Rectal smooth muscle tissue (tissue), 1 donor: ENCODE measurements around the gene SPG21.

ENCODE experiments used
- H3K27ac ChIP-seq: one replicate; pipeline ENCODE4 v1.7.0; 2013; ENCODE audit warnings: low read depth, low read length, inconsistent platforms
- H3K27me3 ChIP-seq: one replicate; pipeline ENCODE4 v1.7.0; 2013; ENCODE audit warnings: low read length; ENCODE audit not compliant: control insufficient read depth, insufficient read depth
- H3K36me3 ChIP-seq: one replicate; pipeline ENCODE4 v1.7.0; 2013; ENCODE audit warnings: low read length; ENCODE audit not compliant: control insufficient read depth, insufficient read depth
- H3K4me1 ChIP-seq: one replicate; pipeline ENCODE4 v1.7.0; 2013; ENCODE audit warnings: low read length; ENCODE audit not compliant: control insufficient read depth, insufficient read depth
- H3K4me3 ChIP-seq: one replicate; pipeline ENCODE4 v1.7.0; 2013; ENCODE audit warnings: low read length
- H3K9ac ChIP-seq: one replicate; pipeline ENCODE4 v1.7.0; 2013; ENCODE audit warnings: low read length

SPG21 gene

GRCh38 chr15:64926661-64927060 is 63.1 kb downstream of the SPG21 start:
- H3K4me3 ChIP-seq: no peak overlapping the region
- no peaks in the 10 kb centered on the region for H3K4me1 ChIP-seq
- H3K36me3 ChIP-seq: peaks cover 4% of the 10 kb centered on the region
- no peak overlapping the region for H3K27ac ChIP-seq
- no peak overlapping the region for H3K9ac ChIP-seq
- no peaks in the 10 kb centered on the region for H3K27me3 ChIP-seq

DNA sequence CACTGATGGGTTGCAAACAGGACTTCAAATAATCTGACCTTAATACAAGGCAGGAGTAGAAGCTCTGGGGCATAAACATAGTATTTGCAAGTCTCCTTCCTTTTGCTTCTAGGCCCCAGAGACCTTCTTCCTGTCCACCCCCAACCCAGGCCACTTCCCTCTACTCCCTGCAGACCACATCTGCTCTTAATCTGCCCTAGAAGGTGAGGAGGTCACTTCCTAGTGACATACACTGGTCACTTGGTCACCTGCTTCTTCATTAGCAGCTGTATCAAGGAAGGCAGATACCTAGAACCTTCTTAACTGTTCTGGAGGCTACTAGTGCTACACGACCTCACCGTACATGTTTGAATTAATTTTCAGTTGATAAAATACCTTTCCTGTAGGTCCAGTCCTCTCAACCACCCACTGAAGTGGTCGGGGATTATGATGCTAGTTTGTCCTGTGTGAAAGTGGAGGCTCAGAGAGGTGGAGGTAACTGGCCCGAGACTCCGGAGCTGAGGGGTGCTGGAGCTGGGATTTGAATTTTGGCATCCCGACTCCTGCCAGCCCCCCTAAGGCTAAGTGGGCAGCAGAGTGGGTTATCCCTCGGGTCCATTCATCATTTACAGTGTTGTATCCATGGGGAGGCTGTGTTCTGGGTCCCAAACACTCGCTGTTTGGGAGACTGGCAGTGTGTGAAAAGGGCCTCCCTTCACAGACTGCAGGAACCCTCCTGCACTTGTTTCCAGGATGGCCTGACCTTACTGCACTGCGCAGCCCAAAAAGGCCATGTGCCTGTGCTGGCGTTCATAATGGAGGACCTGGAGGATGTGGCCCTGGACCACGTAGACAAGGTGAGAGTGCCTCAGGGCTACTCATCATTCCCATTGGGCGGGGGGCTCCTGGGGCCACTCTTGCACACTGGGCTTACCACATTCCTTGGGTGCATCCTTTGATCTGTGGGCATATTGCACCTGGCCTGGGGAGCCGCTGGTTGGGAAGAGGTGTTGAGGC is 64.1 kb downstream of the SPG21 start:
- Histone ChIP-seq H3K36me3 (no peaks in the 10 kb centered on the region), H3K4me3 (no peak overlapping the region), H3K27ac (no peak overlapping the region), H3K4me1 (no peaks in the 10 kb centered on the region), H3K9ac (no peak overlapping the region), H3K27me3 (no peaks in the 10 kb centered on the region)

GRCh38 chr15:64923546-64923945 is 66.2 kb downstream of the SPG21 start:
- Histone ChIP-seq H3K27me3 (no peaks in the 10 kb centered on the region), H3K9ac (no peak overlapping the region), H3K36me3 (no peaks in the 10 kb centered on the region), H3K4me3 (no peak overlapping the region), H3K27ac (no peak overlapping the region), H3K4me1 (no peaks in the 10 kb centered on the region)

DNA sequence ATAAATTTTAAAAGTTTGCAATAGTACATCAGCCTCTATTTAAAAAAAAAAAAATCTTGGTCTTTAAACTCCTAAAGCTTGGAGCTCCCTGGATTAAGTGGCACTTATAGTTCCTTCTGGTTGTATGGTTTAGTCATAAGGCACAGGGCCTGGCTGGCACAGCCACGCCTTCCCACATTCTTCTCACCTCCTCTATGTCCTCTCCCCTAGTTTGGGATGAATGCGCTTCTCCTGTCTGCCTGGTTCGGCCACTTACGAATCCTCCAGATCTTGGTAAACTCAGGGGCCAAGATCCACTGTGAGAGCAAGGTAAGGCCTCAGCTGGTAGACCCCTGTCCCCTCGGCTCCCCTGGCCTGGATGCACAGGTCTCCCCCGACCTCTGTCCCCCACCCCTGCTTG is 68.0 kb downstream of the SPG21 start:
- Histone ChIP-seq H3K4me3 (no peak overlapping the region), H3K36me3 (no peaks in the 10 kb centered on the region), H3K27ac (no peak overlapping the region), H3K27me3 (no peaks in the 10 kb centered on the region), H3K4me1 (no peaks in the 10 kb centered on the region), H3K9ac (no peak overlapping the region)

- no peak overlapping the region for H3K9ac ChIP-seq
- H3K4me3 ChIP-seq: no peak overlapping the region
- H3K36me3 ChIP-seq: no peaks in the 10 kb centered on the region
- no peaks in the 10 kb centered on the region for H3K4me1 ChIP-seq
- no peak overlapping the region for H3K27ac ChIP-seq
- no peaks in the 10 kb centered on the region for H3K27me3 ChIP-seq
Observed at GRCh38 chr15:64919721-64920120, 70.0 kb downstream of the SPG21 start.

DNA sequence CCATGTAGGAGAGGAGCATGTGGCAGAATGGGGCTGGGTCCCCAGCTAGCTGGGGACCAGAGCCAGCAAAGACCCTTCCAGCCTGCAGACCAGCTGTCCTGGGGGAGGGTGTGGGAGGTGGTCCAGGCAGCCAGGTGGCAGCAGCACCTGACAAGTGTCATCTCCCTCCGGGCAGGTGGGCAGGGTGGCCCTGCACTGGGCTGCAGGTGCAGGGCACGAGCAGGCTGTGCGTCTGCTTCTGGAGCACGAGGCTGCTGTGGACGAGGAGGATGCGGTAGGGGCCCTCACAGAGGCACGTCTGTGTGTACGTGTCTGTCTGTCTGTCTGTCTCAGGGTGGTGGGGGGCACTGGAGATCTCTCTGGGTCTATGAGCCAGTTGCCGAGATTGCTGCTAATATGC is 72.5 kb downstream of the SPG21 start:
- H3K36me3 ChIP-seq: no peaks in the 10 kb centered on the region
- H3K4me3 ChIP-seq: no peak overlapping the region
- no peaks in the 10 kb centered on the region for H3K4me1 ChIP-seq
- H3K27ac ChIP-seq: no peak overlapping the region
- no peaks in the 10 kb centered on the region for H3K27me3 ChIP-seq
- H3K9ac ChIP-seq: no peak overlapping the region

- no peak overlapping the region for H3K9ac ChIP-seq
- no peak overlapping the region for H3K4me3 ChIP-seq
- H3K27me3 ChIP-seq: no peaks in the 10 kb centered on the region
- H3K4me1 ChIP-seq: peaks cover under 1% of the 10 kb centered on the region
- H3K36me3 ChIP-seq: no peaks in the 10 kb centered on the region
- no peak overlapping the region for H3K27ac ChIP-seq
Observed at GRCh38 chr15:64916365-64916764, 73.3 kb downstream of the SPG21 start.

DNA sequence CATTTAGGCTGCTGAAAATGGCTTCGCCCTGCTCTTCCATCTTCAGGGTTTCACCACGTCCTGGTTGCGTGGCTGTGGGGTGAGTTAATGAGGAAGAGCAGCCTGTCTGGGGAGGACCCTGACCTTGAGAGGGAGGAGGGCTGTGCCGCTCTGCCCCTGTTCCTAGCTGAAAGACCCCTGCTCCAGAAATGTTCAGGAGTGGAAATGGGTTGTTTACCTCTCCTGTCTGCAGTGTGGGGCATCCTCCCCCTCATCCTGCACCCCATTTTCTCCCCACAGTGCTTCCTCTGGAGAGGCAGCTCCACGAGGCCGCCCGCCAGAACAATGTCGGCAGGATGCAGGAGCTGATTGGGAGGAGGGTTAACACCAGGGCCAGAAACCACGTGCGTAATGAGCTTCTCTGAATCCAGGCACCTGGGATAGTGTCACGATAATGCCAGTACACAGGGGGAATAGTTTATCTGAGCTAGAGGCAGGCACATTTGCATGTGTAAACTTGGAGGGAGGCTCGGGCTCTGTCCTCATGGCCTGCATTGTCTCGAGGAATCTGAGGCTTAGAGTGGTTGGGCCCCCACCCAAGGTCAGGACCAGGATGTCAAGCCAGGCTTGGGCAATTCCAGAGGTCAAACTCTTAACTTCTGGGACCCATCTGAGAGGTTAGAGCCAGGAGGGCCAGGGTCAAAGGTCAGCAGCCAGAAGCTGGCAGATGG is 74.0 kb downstream of the SPG21 start:
- Histone ChIP-seq H3K4me1 (peaks cover 5% of the 10 kb centered on the region), H3K4me3 (no peak overlapping the region), H3K9ac (no peak overlapping the region), H3K36me3 (no peaks in the 10 kb centered on the region), H3K27ac (no peak overlapping the region), H3K27me3 (no peaks in the 10 kb centered on the region)
